ENCODE results near the gene CEP68.
A peak's percentile ranks its signal among the peaks of the same experiment; 100 is the strongest.

CEP68 gene

DNA sequence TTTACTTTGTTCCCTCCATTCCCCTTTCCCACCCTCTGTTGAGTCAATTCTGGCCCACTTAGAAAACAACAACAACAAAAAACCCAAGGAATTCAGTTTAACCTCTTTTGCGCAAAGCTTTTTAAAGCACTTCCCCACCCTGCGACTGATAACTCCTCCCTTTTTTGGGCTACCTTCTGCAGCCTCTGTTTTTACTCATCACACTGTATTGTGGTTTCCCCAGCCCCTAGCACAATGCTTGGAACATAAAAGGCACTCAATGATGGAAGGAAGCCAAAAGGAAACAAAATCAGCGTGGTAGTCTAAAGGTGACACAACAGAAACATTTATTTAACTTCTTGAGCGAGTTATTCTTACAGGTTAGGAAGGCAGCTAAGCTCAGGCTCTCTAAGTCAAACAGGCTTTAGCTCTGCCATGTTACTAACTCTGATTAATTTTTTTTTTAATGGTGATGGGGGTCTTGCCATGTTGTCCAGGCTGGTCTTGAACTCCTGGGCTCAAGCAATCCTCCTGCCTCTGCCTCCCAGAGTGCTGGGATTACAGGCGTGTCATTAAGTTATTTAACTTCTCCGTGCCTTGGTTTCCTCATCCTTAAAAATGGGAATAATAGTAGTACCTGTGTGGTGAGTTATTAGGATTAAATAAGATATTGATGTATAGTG is 1.3 kb downstream of the CEP68 start:
- DNase-seq (ENCODE audit: low spot score) = peak; percentile 39

DNA sequence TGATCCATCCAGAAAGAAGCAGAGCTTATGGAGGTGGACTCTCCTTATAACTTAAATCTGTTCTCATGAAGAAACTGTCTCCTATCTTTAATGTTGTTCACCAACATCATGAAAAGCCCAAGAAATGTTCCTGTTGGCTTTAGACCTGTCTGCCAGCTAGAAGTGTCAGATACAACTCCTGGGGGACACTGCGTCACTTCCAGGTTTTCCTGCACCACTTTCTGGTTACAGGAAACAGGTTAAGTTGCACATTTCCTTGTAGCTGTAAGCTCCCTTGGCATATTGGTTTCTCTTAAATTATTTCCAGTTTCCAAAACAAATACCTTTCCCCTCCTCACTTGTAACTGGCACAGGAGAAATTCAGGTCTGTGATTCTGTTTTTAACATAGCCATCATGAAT is 2.9 kb downstream of the CEP68 start:
- DNase-seq (ENCODE audit: low spot score) = no peak

DNA sequence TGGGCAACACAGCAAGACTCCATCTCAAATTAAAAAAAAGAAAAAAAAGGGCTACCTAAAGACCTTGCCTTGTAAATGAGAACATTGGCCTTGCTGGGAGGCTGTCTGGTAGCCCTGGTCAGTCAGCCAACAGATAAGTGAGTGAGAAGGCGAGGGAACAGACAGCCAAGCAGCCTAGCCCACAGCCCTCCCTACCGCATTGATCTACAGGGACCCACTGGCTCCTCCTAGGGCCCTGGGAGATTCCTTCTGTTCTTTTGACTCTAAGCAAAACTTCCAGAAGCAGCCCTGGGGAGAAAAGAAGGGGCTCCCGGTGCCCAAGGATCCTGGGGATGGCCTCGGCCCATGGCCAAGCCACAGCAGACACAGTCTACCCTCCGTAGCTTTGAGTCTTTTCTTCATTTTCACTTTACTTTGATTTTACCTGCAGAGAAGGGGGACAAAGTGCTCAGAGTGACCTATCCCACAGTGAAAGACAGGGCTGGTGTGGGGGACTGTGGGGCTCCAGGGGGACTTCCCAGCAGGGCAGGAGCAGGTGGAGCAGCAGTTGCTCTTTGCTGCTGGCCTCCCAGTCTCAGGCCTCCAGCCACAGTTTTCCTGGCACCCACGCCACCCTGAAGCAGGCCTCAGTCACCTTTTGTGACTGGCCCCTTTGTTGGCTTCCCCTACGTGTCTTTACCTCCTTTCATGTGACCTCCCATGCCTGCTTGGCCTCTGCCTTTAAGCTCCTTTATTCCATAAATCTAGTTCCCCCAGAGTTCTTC is 5.1 kb downstream of the CEP68 start:
- DNase-seq (ENCODE audit: low spot score) = no peak

DNA sequence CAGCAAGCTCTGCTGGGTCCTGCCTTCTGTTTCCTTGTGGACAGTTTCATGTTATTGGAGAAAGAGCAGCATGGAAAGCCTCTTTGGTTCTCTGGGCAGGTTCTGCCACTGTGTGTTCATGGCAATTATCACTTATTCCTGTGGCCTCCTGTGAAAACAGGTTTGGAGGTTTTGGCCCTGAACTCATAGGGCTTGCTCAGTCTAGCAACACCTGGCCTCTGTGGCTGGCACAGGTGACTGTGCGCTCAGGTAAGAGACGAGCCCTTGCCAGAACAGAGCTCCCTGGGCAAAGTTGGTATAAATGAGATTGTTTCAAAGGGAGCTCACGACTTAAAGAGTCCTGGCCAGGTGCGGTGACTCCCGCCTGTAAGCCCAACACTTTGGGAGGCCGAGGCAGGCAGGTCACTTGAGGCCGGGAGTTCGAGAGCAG is 5.7 kb downstream of the CEP68 start:
- DNase-seq (ENCODE audit: low spot score) = no peak

DNA sequence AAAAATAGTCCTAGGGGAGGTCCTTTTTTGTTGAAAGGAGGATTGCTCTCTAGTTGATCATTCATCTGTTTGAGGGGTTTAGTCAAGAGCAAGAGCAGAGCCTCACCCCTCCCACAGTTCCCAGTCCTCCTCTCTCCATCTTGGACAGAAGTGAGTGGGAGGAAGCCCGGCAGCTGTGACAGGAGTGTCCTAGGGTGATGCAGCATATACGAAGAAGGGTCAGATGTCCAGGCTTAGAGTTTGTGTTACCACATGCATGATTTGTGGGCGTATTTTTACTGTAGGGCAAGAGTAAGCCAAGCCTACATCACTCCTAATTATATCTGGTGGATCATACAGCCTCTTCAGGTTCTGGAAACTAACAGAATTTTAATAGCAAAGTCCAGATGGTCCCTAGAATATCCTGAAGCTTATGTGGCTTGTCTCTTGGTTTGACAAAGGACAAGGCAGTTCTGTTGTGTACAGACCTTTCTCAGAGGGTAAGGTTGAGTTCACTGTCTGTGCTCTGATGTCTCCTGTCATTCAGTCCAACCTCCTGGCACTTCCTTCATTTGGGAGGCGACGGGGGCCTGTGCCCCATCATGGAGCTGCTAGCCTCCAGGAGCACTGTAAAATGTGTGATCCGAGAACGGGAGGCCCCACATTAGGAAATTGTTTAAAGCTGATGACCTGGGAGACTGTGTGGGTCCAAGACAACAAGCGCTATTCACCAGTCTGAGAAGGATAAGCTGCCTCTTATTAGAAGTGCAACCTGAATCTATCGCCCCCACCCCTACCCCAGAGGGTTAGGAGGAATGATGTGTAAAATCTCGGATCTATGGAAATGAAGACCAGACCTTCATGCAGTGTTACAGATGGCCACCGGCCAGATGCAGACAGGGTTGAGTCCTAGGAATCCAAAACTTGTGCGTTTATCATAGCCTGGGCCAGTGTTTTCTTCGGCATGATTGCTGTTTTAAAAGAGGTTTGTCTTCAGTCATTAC is 6.9 kb downstream of the CEP68 start:
- no peak for DNase-seq (ENCODE audit: low spot score)

- DNase-seq (ENCODE audit: low spot score) = peak; percentile 64
Measured at GRCh38 chr2:65064728-65065552, 8.7 kb downstream of the CEP68 start.

DNA sequence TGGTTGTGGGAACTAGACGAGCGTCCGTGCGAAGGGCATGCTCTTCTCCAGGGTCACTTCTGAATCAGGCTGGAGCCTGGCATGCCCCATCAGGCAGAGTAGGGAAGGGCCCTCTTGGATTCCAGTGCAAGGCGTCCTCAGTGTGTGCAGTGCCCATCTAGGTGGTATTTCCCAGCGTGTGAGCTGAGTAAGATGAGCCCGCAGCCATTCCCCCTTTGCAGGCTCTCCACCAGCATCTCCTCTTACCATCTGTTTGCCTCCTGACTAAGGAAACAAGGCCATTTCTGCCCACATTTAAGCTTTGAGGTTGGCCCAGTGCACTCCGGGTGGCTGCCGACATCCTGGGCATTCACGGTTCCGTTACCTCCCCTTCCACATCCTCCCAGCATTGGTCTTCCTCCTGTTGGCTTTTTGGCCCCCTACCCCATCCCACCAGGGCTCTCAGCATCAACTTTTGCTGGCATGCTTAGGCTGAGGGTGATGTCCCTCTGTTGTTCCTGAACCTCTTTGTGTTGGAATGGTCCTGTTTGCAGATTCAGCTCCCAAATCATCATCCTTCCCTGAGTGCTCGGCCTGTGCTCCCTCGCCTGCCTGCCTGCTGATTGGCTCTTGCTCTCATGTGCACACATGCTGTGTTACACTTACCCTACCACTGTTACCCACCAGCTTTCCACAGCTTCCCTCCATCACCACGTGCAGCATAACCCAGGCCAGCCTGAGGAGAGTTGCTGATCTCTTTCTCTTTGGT is 11.8 kb downstream of the CEP68 start:
- DNase-seq (ENCODE audit: low spot score) = no peak

DNA sequence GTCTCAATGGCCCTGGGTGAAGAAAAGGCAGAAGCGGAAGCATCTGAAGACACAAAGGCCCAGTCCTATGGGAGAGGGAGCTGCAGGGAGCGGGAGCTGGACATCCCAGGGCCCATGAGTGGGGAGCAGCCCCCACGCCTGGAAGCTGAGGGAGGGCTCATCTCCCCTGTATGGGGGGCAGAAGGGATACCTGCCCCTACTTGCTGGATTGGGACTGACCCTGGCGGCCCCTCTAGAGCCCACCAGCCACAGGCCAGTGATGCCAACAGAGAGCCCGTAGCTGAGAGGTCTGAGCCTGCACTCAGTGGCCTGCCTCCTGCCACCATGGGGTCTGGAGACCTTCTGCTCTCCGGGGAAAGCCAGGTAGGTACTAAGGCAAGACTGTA is 13.2 kb downstream of the CEP68 start:
- DNase-seq (ENCODE audit: low spot score) = no peak

DNA sequence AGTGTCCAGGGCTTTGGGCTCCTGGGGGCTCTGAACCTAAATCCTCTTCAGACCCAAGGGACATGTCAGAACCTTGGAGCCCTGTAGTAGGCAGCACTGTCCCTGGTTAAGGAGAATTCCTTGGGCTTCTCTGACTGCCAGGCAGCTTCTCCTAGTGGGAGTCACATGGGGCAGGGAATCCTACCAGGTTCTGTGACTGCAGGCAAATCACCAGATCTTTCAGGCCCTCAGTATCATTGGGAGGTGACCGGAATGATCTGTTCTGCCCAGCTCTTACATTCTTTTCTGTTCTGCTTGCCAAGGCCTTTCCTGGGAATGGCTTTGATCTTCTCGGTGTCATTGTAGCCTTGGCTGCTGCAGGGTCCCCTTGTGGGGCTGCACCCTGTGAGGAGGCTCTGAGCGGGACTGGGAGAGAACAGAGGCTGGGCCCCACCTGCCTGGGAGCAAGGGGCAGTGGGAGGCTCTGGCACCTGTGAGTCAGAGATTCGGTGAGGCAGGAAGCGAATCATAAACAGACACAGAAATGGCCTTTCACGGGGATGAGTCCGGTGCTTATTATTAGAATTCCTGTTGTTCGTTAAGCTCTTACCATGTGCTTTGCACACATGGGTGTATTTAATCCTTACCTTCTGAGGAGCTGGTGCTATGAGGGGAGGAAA is 14.1 kb downstream of the CEP68 start:
- no peak for DNase-seq (ENCODE audit: low spot score)

- DNase-seq (ENCODE audit: low spot score) = no peak
Measured at GRCh38 chr2:65070856-65071255, 14.6 kb downstream of the CEP68 start.

GRCh38 chr2:65071499-65072180 is 15.4 kb downstream of the CEP68 start:
- DNase-seq (ENCODE audit: low spot score) = no peak

DNA sequence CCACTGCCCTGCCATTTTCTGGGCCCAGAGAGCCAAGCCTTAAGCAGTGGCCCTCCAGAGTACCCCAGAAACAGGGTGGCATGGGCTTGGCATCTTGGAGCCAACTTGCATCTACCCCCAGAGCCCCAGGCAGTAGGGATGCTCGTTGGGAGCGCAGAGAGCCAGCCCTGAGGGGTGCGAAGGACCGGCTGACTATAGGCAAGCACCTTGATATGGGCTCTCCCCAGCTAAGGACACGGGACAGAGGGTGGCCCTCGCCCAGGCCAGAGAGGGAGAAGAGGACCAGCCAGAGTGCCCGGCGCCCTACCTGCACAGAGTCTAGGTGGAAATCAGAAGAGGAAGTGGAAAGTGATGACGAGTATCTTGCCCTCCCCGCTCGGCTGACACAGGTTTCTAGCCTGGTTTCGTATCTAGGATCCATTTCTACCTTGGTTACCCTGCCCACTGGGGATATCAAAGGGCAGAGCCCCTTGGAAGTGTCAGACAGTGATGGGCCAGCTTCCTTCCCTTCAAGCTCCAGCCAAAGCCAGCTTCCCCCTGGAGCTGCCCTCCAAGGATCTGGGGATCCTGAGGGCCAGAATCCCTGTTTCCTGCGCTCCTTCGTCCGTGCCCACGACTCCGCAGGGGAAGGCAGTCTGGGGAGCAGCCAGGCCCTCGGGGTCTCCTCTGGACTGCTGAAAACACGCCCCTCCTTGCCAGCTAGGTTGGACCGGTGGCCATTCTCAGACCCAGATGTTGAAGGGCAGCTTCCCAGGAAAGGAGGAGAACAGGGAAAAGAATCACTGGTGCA is 16.2 kb downstream of the CEP68 start:
- DNase-seq (ENCODE audit: low spot score) = peak; percentile 73

- no peak for DNase-seq (ENCODE audit: low spot score)
Measured at GRCh38 chr2:65073879-65074565, 17.8 kb downstream of the CEP68 start.

- DNase-seq (ENCODE audit: low spot score) = no peak
Measured at GRCh38 chr2:65075176-65075575, 19.0 kb downstream of the CEP68 start.

- no peak for DNase-seq (ENCODE audit: low spot score)
Measured at GRCh38 chr2:65075605-65076344, 19.6 kb downstream of the CEP68 start.

DNA sequence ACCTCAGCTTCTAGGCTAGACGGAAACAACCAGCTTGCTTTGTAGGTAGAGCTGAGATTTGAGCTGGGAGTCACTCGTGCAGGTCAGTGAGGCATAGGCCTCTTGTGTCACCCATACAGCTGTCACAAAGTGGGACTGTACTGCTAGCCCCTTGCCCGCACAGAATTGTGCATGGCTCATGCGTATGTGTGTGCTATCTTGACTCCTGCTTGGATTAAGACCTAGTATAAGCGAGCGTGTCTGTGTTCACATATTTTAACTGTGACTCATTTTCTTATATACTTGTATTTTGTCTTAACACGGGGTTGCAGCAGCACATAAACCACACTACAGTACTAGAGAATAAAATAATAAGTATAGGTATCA is 20.1 kb downstream of the CEP68 start:
- no peak for DNase-seq (ENCODE audit: low spot score)

GRCh38 chr2:65077898-65078297 is 21.7 kb downstream of the CEP68 start:
- DNase-seq (ENCODE audit: low spot score) = no peak

GRCh38 chr2:65079017-65079416 is 22.8 kb downstream of the CEP68 start:
- DNase-seq (ENCODE audit: low spot score) = no peak
